Ecto neural progenitor cell (in vitro differentiated cells): ENCODE data around the gene MSLN.

Experiments used
- DNase-seq: peaks from one replicate; pipeline ENCODE4 v3.0.0-alpha.2; 2018; ENCODE audit warnings: low spot score

Gene MSLN

DNA sequence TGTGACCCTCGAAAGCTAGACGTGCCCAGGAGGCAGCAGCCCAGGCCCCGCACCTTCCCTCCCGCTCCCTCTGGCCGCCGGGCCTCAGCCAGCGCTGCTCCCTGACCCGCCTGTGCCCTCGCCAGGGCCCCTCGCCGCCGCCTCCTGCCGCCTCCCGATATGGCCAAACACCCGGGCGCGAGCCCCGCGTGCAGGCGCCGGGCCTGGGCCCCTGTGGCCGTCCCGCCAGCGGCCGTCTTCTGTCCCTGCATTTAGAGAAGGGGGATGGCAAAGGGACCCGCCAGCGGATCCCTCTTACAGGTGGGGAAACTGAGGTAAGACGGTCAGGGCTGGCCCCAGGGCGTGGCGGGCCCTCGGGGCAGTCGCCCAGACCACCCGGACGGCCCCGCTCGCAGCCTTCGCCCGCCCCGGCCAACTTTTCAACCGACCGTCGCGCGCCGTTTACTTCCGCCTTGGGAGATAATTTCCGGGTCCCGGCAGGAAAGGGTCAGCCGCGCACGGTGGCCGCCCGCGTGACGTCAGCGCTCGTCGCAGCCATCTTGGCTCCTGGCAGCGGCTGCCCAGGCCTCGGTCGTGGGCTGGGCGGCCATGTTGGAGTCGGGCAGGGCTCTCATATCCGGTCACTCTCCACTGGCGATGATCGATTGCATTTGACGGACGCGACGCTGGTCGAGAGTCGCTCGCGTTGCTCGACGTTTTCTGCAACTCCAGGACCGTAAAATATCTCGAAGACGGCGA is 47.0 kb downstream of the MSLN start:
- DNase-seq, result peak; percentile 96

DNA sequence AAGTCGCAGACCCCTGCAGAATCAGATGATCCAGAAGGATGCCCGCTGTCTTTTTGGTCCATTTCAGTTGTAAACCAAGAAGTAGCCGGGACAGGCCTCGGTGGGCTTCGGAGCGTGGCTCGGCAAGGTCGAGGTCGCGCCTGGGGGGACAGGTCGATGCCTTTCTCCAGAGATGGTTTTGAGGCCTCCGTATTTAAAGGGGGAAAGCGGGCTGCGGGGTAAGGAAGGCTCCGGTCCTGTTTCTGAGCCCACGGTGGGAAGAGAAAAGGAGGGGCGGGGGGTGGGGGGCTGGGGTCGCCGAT is 47.5 kb downstream of the MSLN start:
- no peak for DNase-seq

DNA sequence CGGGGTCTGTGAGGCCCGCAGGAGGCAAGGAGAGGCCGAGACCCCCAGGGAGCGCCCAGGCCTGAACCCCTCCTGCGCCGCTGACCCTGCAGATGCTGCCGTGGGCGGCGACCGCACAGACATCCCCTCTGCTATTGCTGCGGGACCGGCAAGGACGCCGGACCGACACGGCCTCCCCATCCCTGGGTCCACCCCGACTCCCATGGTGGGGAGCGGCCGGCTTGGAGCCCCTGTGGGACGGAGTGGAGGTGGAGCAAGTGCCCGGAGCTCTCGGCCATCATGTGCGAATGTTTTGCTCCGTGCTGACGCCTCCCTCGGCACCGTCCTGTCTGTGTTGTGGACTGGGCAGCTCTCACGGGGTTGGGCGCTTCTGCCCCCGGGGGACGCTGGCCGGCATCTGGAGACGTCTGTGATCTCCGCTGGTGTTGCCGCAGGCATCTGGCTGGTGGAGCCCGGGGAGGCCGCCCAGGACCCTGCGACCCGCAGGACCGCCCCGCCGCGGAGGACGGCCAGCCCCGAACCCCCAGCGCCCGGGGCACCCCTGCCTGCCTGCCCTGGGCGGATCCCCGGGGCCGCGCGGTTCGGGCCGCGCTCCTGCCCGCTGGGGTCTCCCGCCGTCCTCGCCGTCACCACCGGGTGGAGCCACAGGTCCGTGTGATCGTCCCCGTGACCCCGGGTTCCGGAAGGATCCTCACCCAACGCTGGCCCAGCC is 52.8 kb downstream of the MSLN start:
- DNase-seq, result peak; percentile 85

DNA sequence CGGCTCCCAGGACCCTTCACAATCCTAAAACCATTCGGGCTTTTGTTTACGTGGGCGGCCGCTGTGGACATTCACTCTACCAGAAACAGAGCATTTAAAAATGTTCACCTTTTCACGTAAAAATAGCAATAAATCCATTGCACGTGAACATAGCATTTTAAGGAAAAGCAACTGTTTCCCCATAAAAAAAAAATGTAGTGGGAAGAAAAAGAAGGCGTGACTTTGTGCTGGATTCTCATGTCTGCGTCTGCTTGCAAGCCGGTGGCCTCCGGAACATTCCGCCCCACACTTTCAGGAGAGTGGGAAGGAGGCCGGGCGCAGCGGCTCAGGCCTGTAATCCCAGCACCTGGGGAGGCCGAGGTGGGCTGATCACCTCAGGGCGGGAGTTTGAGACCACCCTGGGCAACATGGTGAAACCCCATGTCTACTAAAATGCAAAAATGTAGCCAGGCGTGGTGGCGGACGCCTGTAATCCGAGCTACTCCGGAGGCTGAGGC is 53.4 kb downstream of the MSLN start:
- DNase-seq, result no peak

DNA sequence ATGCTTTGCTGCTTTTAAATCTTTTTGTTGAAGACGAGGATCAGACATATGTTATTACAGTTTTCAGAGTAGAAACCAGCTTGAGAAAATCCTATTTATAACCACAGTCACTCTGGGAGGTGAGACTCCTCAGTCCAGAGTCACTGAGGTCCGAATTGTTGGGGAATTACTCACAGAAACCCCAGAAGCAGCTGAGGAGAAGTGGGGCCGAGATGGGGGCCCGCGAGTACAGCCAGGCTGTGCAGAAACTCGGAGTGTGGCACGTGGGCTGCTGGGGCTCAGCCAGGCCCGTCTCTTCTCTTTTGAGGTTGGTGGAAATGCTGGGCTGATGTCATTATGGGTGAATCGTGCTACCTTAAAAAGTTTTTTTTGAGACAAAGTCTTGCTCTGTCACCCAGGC is 54.4 kb downstream of the MSLN start:
- no peak for DNase-seq

DNA sequence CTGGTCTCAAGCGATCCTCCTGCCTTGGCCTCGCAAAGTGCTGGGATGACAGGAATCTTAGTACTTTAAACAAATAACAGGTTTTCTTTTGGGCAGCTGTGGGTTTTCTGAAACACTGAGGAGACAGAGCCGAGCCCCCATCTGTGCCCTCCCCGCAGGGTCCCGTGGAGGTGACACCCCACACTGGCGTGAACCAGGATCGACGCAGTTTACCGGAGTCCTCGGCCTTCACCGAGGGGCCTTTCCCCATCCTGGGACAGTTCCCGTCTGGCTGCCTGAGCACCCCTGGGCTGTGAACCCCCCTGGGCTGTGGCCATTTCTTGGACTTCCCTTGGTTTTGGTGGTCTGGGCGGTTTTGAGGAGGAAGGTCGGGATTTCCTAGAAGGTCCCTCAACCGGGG is 55.3 kb downstream of the MSLN start:
- no peak for DNase-seq

DNA sequence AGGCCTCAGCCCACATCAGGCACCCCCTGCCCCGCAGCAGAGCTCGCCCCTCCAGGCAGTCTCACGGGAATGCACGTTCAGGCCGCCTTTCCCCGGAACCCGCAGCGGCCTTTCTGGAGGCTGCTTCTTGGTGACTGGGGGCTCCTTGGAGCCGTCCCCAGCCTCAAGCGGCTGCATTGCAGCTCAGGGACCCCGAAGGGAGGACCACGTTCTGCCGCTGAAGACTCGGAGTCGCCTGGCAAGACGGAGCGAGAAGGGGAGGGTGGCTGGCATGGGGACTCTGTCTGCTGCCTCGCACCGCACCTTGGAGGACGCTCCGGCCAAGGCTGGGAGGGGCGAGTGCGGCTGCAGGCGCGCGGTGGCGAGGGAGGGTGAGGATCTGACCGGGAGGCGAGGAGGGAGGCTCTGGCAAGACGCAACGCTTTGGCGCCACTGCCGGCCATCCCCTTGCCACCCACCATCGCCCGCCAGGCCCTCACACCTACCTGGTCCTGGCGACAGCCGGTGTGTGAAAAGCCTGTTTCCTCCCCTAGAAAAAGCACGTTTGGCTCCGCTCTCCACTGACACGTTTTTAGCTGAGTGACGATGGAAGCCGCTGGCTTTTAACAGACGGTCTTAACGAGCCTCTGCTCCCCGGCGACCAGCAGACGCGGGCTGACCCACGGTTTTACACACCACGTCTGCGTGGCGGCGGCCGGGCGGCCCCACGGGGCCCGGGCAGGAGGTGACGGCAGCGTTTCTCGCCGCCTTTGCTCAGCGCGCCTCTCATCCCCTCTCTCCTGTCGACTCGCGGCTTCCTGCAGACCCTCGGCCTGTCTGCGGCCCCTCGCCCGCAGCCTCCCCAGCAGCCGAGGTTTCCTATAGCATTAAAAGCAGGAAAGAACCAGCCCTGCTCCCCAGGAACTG is 56.7 kb downstream of the MSLN start:
- DNase-seq, result no peak

DNA sequence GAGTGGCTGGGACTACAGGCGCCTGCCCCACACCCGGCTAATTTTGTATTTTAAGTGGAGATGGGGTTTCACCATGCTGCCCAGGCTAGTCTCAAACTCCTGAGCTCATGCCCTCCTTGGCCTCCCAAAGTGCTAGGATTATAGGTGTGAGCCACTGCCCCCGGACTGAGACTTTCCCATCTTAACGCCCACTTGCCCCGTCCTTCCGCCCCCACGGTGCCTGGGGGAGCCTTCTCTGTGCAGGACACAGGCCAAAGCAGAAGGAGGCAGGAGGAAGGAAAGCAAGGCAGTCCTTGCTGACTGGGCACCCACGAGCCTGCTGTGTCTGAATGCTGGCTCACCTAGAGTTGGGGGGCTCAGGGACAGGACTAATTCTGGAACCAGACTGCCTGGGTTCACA is 57.6 kb downstream of the MSLN start:
- no peak for DNase-seq
